Kidney (tissue), 14 donors: ENCODE results near the gene SOX6. TPM values are rescaled to one million over a fixed set of nuclear protein-coding genes. Genes with fewer than 3 reads are reported as not detected.

Source experiments
- DNase-seq, 5 donors: peaks; one replicate each; pipeline ENCODE4 v3.0.0-alpha.2; 2013 to 2020
- FAIRE-seq: peaks from 2 replicates; lab custom pipeline; 2012; peaks lifted over from hg19 to GRCh38; lab: Jason Lieb, UNC
- H3K27ac ChIP-seq, 2 donors: one replicate each; pipeline ENCODE4 v1.7.0; 2013; ENCODE audit warnings: low read depth in 2 of 2, low read length in 2 of 2, inconsistent platforms in 1 of 2
- H3K27me3 ChIP-seq: one replicate; pipeline ENCODE4 v1.7.1; 2013; ENCODE audit warnings: low read length, inconsistent platforms; ENCODE audit not compliant: control insufficient read depth, insufficient read depth
- H3K36me3 ChIP-seq, 3 donors: one replicate each; pipeline versions ENCODE4 v1.7.0 to v1.7.1; 2013; ENCODE audit warnings: low read length in 3 of 3, control low read depth in 1 of 3, inconsistent platforms in 1 of 3; ENCODE audit not compliant: insufficient read depth in 3 of 3, control insufficient read depth in 2 of 3
- H3K4me1 ChIP-seq, 3 donors: one replicate each; pipeline versions ENCODE4 v1.7.0 to v1.7.1; 2013; ENCODE audit warnings: low read length in 3 of 3, inconsistent platforms in 1 of 3, low read depth in 1 of 3; ENCODE audit not compliant: control insufficient read depth in 2 of 3, insufficient read depth in 2 of 3
- H3K4me3 ChIP-seq, 3 donors: one replicate each; pipeline versions ENCODE4 v1.7.0 to v1.8.1; 2013; ENCODE audit warnings: low read length in 3 of 3, control low read depth in 1 of 3, inconsistent platforms in 1 of 3
- H3K9ac ChIP-seq, 3 donors: one replicate each; pipeline versions ENCODE4 v1.7.0 to v1.7.1; 2013; ENCODE audit warnings: low read length in 3 of 3, control low read depth in 1 of 3, inconsistent platforms in 1 of 3
- H3K9me3 ChIP-seq, 3 donors: one replicate each; pipeline versions ENCODE4 v1.7.0 to v1.7.1; 2013; ENCODE audit warnings: low read length in 3 of 3, control low read depth in 1 of 3, inconsistent platforms in 1 of 3; ENCODE audit not compliant: control insufficient read depth in 2 of 3, insufficient read depth in 1 of 3
- CTCF ChIP-seq: IDR thresholded peaks from 3 replicates; pipeline ENCODE4 v1.5.1; 2012; ENCODE audit warnings: mild to moderate bottlenecking, moderate library complexity, borderline replicate concordance; ENCODE audit not compliant: insufficient read depth; ENCODE audit errors: extremely low read depth
- intact Hi-C: fragments of 100-400 bp; cut with DNase I; formaldehyde crosslinking; loops from one replicate; pipeline ENCODE4 v1.11.1; 2022
- polyA plus RNA-seq: library from polyadenylated mRNA; stranded (reverse); fragments of 350-450 nt; fragmentation: Illumina TruSeq; extraction: RNeasy Lipid Tissue Mini Kit (QIAGEN cat#74804); gene quantifications from one replicate; pipeline ENCODE4 v1.2.3, GENCODE V29; 2014; ENCODE audit warnings: low read depth, low replicate concordance; ENCODE audit not compliant: insufficient read depth
- total RNA-seq: library from RNA; stranded (reverse); fragmentation: NEBNext Ultra II Directional; extraction: Animal tissue kit (Norgen Biotek cat#: 25700); gene quantifications from one replicate; pipeline ENCODE4 v1.2.1, GENCODE V29; 2021
- donor health status: control.
- donor health status: control.
- donor health status: control.
- donor health status: control.
- donor health status: control.
- donor health status: DM: yes; HTN: yes; CAD: no.
- donor health status: Normal renal cell carcinoma (clear cell type).

SOX6 gene
- total and polyA plus RNA-seq, 2 donors from 2014 or later: 5.0 to 47.3 TPM

- no peak overlapping the region for H3K4me3 ChIP-seq
- DNase-seq: no peak
- H3K27ac ChIP-seq: no peak overlapping the region
- H3K9me3 ChIP-seq: no peaks in the 10 kb centered on the region
- H3K27me3 ChIP-seq: no peaks in the 10 kb centered on the region
- no peaks in the 10 kb centered on the region for H3K4me1 ChIP-seq
- intact Hi-C loops: no loop called here
- H3K9ac ChIP-seq: no peak overlapping the region
- FAIRE-seq: no peak
- H3K36me3 ChIP-seq: no peaks in the 10 kb centered on the region
- no peak for TF ChIP-seq CTCF
These were observed 115.7 kb downstream of the SOX6 start for GRCh38 chr11:16240687-16241086.

- DNase-seq (no peak), FAIRE-seq (no peak)
- Histone ChIP-seq H3K9ac (no peak overlapping the region), H3K9me3 (no peaks in the 10 kb centered on the region), H3K27me3 (no peaks in the 10 kb centered on the region), H3K27ac (no peak overlapping the region), H3K4me3 (no peak overlapping the region), H3K4me1 (no peaks in the 10 kb centered on the region), H3K36me3 (no peaks in the 10 kb centered on the region)
- intact Hi-C loops: no loop called here
- no peak for TF ChIP-seq CTCF
These were observed 116.9 kb downstream of the SOX6 start for GRCh38 chr11:16239141-16240105.

DNA sequence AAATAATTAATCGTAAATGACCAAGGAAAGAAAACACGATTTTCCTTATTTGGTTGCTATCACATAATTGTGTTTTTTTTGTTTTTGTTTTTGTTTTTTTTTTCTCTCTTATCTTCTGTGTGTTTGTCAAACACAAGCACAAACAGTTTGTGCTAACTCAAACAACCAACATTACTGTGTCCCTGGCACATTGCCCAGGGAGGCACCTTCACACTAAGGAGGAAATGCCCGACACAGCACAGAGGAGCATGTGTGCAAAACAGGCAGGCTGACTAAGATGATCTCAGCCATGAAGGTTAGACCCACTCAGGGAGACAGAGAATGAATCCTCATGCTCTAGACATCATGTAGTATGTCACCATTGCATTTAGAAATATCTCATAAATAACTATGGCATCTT is 130.1 kb downstream of the SOX6 start:
- Histone ChIP-seq H3K9ac (no peak overlapping the region), H3K4me1 (peaks cover 0 to 4% (median 0%) of the 10 kb centered on the region in 3 donors), H3K27ac (no peak overlapping the region), H3K27me3 (no peaks in the 10 kb centered on the region), H3K4me3 (no peak overlapping the region), H3K36me3 (no peaks in the 10 kb centered on the region), H3K9me3 (no peaks in the 10 kb centered on the region)
- DNase-seq (peak in 2 of 5 donors; percentile 52 to 74), FAIRE-seq (peak; percentile 62)
- TF ChIP-seq CTCF: no peak
- intact Hi-C loops: no loop called here
